H54 (cell line): ENCODE data around the gene GLCCI1.
A peak's percentile ranks its signal among the peaks of the same experiment; 100 is the strongest.
"Not testable (repeated sequence)": the region's sequence is repeated elsewhere in the genome, so short reads cannot be mapped to it uniquely, and the experiment has no call there.

Source experiments
- DNase-seq: peaks from one replicate; pipeline ENCODE4 v3.0.0; 2011; ENCODE audit warnings: low spot score, mixed read lengths; ENCODE audit not compliant: insufficient read length
- FAIRE-seq: peaks from 3 replicates; lab custom pipeline; 2011; peaks lifted over from hg19 to GRCh38; lab: Jason Lieb, UNC
- POLR2A ChIP-seq: IDR thresholded peaks from 2 replicates; pipeline ENCODE4 v1.6.1; 2011; ENCODE audit warnings: low read depth, mild to moderate bottlenecking, low read length

GLCCI1 gene

DNA sequence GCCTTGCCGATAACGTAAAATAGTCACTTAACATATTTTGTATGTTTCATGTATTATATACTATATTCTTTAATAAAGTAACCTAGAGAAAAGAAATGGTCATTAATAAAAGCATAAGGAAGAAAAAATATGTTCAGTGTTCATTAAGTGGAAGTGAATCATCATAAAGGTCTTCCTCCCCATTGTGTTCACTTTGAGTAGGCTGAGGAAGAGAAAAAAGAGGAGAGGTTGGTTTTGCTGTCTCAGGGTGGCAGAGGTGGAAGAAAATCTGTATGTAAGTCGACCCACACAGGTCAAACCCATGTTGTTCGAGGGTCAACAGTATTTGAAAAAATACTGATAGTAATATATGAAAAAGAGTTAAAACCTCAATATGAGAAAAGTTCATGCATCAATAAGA is 90.3 kb downstream of the GLCCI1 start:
- DNase-seq (no peak), FAIRE-seq (peak; percentile 82)
- TF ChIP-seq POLR2A = no peak

DNA sequence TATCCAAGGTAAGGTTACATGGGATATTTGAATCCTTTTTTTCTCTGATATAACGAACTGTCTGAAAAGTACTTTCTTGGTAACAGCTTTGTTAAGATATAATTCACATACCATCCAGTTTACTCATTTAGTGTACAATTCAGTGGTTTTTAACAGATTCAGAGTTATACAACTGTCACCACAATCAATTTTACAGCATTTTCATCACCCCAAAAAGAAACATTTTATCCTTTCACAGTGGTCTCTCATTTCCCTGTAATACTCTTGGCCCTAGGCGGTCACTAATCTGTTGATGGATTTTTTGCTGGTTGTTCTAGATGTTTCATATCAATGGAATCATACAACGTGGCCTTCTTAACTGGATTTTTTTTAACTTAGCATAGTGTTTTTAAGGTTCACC is 91.6 kb downstream of the GLCCI1 start:
- FAIRE-seq (peak; percentile 75), DNase-seq (no peak)
- no peak for TF ChIP-seq POLR2A

DNA sequence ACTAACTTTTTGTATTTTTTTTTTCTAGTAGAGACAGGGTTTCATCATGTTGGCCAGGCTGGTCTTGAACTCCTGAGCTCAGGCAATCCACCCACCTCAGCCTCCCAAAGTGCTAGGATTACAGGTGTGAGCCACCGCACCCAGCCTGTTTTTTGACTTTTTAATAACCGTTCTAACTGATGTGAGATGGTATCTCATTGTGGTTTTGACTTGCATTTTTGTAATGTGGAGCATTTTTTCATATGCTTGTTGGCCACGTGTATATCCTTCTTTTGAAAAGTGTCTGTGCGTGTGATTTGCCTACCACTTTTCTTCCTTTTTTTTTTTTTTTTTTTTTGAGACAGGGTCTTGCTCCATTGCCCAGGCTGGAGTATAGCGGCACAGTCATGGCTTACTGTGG is 94.7 kb downstream of the GLCCI1 start:
- not testable (repeated sequence) for DNase-seq, FAIRE-seq

DNA sequence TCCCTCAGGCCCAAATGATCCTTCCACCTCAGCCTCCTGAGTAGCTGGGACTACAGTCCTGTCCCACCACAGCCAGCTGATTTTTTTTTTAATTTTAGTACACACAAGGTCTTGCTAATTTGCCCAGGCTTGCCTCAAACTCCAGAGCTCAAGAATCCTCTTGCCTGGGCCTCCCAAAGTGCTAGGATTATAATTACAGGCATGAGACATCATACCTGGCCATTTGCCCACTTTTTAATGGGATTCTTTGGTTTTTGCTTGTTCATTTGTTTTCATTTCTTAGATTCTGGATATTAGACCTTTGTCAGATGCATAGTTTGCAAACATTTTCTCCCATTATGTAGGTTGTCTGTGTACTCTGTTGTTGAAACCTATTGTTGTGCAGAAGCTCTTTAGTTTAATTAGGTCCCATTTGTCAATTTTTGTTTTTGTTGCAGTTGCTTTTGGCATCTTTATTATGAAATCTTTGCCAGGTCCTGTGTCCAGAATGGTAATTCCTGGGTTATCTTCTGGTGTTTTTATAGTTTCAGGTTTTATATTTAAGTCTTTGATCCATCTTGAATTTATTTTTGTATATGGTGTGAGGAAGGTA is 95.2 kb downstream of the GLCCI1 start:
- DNase-seq (no peak), FAIRE-seq (no peak)
- TF ChIP-seq POLR2A = no peak

DNA sequence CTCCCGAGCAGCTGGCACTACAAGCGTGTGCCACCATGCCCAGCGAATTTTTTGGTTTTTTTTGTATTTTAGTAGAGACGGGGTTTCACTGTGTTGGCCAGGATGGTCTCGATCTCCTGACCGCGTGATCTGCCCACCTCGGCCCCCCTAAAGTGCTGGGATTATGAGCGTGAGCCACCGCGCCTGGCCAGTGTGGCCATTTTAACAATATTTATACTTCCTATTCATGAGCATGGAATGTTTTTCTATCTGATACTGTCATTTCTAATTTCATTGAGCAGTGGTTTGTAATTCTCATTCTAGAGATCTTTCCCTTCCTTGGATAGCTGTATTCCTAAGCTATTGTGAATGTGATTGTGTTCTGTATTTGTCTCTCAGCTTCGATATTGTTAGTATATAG is 96.2 kb downstream of the GLCCI1 start:
- DNase-seq = no peak
- TF ChIP-seq POLR2A = no peak
- FAIRE-seq = peak; percentile 23

DNA sequence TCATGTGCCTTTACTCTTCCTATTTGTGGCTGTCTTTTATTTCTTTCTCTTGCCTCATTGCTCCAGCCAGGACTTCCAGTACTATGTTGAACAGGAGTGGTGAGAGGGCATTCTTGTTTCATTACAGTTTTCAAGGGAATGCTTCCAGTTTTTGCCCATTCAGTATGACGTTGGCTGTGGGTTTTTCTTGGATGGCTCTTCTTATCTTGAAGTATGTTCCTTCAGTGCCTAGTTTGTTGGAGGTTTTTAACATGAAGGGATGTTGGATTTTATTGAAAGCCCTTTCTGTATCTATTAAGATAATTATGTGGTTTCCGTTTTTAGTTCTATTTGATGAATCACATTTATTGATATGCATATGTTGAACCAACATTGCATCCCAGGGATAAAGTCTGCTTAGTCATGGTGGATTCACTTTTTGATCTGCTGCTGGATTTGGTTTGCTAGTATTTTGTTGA is 96.8 kb downstream of the GLCCI1 start:
- TF ChIP-seq POLR2A = no peak
- DNase-seq = no peak
- peak; percentile 86 for FAIRE-seq

DNA sequence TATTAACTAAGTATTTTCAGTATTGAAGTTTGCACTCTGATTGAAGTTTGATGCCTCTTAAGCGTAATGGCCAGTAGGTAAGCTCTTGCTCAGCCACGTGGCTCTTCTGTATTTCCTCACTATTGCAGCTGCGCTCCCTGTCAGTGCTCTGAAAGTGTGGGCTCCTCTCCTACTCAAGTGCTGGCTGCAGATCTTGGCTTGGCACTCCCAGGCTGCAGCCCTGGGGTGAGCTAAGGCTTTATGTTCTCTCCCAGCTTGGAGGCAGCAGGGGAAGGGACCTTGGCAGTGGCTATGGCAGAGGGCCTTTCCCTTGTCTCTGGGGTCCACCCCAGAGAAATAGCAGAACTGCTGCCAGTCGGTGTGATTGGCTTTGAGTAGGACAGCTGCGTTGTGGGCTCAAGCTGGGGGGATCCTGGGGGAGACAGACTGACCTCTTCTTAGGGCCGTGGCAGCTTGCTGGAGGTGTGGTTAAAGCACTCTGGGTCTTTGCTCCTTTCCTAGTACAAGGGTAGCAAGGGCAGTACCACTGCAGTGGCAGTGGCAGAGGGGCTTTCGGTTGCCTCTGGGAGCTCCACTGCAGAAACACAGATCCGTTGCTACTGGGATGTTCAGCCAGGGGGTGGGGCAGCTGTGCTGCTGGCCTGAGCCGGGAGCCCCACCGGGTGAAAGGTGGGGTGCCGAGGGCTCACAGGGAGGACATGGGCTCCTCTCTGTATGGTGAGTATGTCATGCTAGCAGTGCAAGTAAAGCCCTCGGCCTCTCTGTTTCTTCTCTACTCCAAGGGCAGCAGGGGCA is 100.5 kb downstream of the GLCCI1 start:
- no peak for TF ChIP-seq POLR2A
- no peak for FAIRE-seq
- DNase-seq = no peak

DNA sequence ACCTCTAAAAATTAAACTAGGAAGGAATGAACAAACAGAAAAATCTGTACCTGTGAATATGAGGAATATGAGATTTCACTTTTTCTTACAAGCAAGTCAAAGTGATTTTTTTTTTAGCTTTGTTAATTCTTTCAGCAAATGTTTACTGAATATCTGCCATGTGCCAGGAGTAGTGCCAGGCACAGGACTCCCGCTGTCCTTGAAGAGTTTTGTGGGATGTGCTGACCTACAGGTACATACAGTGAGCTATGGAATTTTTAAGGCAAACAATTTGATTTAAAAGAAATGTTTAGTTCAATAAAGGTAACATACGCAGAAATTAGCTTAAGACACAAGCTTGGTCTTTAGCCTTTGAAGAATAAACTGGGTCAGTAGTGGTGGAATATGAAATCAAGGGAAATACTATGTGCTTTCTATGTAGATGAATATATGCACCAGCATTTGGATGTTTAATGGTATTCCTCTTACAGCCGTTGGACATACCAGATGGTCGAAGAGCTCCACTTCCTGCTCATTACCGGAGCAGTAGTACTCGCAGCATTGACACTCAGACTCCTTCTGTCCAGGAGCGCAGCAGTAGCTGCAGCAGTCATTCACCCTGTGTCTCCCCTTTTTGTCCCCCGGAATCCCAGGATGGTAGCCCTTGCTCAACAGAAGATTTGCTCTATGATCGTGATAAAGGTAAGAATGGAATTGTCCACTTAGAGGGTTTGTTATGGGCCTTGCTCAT is 102.0 kb downstream of the GLCCI1 start:
- no peak for TF ChIP-seq POLR2A
- FAIRE-seq (no peak), DNase-seq (no peak)

DNA sequence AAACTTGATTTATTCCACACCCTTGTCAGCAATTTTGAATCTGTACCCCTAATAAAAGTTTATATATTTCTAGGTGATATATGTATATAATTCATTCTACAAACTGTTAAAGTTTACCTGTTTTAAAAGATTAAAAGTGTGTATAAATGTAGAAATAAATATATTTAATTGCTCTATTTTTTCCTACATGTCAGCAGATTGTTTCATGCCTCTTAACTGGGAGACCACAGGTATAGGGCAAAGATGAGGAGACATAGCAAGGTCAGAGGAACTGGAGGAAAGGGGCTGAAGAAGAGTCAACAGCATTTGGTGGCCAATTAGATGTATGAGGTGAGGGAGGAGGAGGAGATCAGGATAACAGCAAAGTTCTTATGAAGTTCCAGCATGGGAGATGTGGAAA is 109.8 kb downstream of the GLCCI1 start:
- TF ChIP-seq POLR2A = no peak
- no peak for FAIRE-seq
- no peak for DNase-seq

DNA sequence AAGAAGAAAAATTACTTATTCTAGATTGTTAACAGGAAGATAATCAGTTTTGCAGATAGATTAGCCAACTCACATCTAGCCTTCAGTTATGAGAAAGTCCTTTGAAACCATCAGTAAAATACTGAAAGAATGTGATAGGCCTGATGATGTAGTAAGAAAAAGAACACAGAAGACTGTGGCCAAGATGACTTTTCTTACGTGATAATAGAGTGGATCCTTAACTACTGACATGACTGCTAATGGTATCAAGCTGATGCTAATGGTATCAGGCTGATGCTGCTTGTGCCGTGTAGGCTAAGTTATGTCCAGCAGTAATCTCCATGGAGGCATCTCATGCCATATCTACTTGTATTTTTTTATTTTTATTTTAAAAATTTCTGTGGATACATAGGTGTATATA is 114.2 kb downstream of the GLCCI1 start:
- FAIRE-seq (peak; percentile 87), DNase-seq (no peak)
- no peak for TF ChIP-seq POLR2A

DNA sequence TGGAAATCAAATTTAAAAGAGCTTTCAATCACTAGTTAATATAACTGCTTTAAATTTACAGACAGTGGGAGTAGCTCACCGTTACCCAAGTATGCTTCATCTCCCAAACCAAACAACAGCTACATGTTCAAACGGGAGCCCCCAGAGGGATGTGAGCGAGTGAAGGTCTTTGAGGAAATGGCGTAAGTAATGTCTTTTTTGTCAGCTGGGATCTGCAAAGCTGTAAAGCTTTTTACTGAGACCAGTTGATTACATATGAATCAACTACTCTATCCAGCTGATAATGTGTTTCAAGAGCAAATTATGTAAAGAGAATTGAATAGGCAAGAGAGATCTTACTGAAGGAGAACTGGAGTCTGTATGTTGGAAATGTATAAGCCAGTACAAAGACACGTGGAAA is 116.2 kb downstream of the GLCCI1 start:
- peak; percentile 67 for FAIRE-seq

DNA sequence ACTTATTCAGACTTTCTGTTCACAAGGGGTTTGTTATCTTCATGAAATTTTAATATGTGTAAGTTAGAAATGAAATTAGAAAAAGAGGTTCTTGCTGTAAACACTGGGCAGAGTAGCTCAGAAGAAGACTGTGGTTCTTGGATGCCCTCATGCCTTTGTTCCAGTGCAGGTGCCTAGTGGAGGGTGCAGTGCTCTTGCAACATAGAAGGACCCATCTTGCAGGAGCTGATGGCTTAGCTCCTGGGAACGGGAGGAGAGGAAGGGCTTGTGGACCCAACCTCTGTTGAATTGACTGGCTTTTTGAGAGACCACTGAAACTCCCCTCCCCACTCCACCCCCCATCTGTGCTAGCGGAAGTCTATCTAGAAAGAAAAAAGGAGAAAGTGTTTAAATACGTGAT is 116.8 kb downstream of the GLCCI1 start:
- no peak for TF ChIP-seq POLR2A
- no peak for FAIRE-seq
- no peak for DNase-seq

More for the DNA sequence above, 116.2 kb downstream of the GLCCI1 start:
- TF ChIP-seq POLR2A = no peak
- DNase-seq = no peak

DNA sequence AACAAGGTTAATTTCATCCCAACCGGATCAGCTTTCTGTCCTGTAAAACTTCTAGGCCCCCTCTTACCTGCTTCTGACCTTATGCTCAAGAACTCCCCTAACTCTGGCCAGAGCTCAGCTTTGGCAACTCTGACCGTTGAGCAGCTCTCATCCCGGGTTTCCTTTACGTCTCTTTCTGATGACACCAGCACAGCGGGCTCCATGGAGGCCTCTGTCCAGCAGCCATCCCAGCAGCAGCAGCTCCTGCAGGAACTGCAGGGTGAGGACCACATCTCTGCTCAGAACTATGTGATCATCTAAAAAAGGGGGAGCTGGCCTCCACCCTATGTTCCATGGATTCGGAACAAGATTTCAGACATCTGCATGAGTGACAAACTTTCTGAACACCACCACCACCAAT is 117.6 kb downstream of the GLCCI1 start:
- no peak for DNase-seq
- no peak for FAIRE-seq
- TF ChIP-seq POLR2A = no peak

DNA sequence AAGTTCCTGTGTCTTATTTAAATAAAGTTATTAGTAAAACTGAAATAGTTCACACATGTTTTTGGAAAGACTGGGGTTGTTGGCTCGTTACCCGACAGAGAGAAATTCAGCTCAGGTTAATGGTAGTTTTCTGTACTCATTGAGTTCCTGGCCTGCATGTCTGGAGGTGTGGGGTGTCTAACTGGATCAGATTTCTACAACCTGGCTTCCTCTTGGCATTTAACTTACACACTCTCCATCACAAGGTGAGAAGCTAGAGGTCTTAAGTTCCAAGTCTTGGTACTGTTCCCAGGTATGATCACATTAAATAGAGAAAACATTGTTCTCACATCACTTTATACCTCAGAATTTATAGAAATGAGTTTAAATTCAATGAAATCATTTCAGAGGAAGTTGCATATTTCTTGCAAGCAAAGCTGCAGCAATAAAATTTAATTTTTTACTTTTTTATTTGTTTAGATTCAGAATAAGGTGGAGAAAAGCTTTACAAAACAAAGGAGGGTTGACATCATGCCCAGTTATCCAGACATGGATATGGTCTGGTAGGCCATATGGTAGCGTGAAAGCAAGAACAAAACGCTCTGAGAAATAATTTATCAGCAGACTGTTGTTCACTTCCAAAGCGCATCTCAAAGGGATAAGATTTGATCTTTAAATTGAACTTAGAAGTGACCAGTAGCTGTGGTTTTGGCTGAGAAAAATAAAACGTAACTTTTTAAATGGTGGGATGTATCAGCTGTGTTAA is 120.6 kb downstream of the GLCCI1 start:
- DNase-seq (no peak), FAIRE-seq (no peak)
- no peak for TF ChIP-seq POLR2A
